Caco-2 (cell line): Measurements from ENCODE around the gene TMEM181. TPM values are rescaled to one million over a fixed set of nuclear protein-coding genes. Genes with fewer than 3 reads are reported as not detected.

Experiments
- BruUV-seq: library from RNA; stranded (reverse); fragments of 400-500 nt; replicated peaks from 2 replicates; lab custom pipeline; 2021; lab: Mats Ljungman, UMichigan
- CTCF ChIA-PET: fragments of 300-600 bp; sonication (Branson Sonifier 250); formaldehyde crosslinking; loops from one replicate; lab custom pipeline; 2022; ENCODE audit warnings: antibody characterized with exemption; lab: Charles Lee
- POLR2A ChIA-PET: fragments of 300-600 bp; sonication (Branson Sonifier 250); formaldehyde crosslinking; loops from one replicate; lab custom pipeline; 2022; ENCODE audit warnings: antibody characterized with exemption; lab: Charles Lee
- DNase-seq, 2 experiments: peaks; one replicate each; pipeline versions ENCODE4 v3.0.0 to v3.0.0-alpha.2; 2020 to 2022
- H3K27me3 ChIP-seq: replicated peaks from 2 replicates; pipeline ENCODE4 v1.6.0; 2011; ENCODE audit warnings: low read length; ENCODE audit not compliant: control insufficient read depth, insufficient read depth
- H3K36me3 ChIP-seq: 2 replicates; pipeline ENCODE4 v1.5.1; 2011; ENCODE audit warnings: low read length; ENCODE audit not compliant: control insufficient read depth, insufficient read depth
- H3K4me1 ChIP-seq: fragments of 250-450 bp; sonication (Bioruptor Pico); 2 replicates; pipeline ENCODE4 v1.5.1; 2020; ENCODE audit warnings: mild to moderate bottlenecking
- H3K4me3 ChIP-seq: 2 replicates; pipeline ENCODE4 v1.5.1; 2011; ENCODE audit warnings: low read depth, mild to moderate bottlenecking, control low read depth, low read length
- H3K9me3 ChIP-seq: fragments of 250-450 bp; sonication (Bioruptor Pico); 2 replicates; pipeline ENCODE4 v1.5.1; 2020; ENCODE audit warnings: mild to moderate bottlenecking, moderate library complexity
- H3K27ac Mint-ChIP-seq: one replicate; pipeline ENCODE4 v1.8.0; 2022; ENCODE audit warnings: mixed read lengths; ENCODE audit not compliant: unreplicated experiment
- H3K27me3 Mint-ChIP-seq: one replicate; pipeline ENCODE4 v1.8.0; 2022; ENCODE audit warnings: mixed read lengths; ENCODE audit not compliant: insufficient read depth, unreplicated experiment
- H3K36me3 Mint-ChIP-seq: one replicate; pipeline ENCODE4 v1.8.0; 2022; ENCODE audit warnings: mild to moderate bottlenecking, mixed read lengths; ENCODE audit not compliant: insufficient read depth, unreplicated experiment
- H3K4me1 Mint-ChIP-seq: one replicate; pipeline ENCODE4 v1.8.0; 2022; ENCODE audit warnings: low read depth, mixed read lengths; ENCODE audit not compliant: unreplicated experiment
- H3K4me3 Mint-ChIP-seq: one replicate; pipeline ENCODE4 v1.8.0; 2022; ENCODE audit warnings: mild to moderate bottlenecking, moderate library complexity, mixed read lengths; ENCODE audit not compliant: unreplicated experiment
- H3K9me3 Mint-ChIP-seq: one replicate; pipeline ENCODE4 v1.8.0; 2022; ENCODE audit warnings: mixed read lengths; ENCODE audit not compliant: unreplicated experiment
- CTCF ChIP-seq, 2 experiments: fragments of 200-600 bp in 1 of 2; IDR thresholded peaks; 1 replicate in 1 of 2; 2 replicates in 1 of 2; pipeline versions ENCODE4 v1.5.1 to v1.8.0; 2011 to 2022; ENCODE audit warnings: antibody characterized with exemption in 1 of 2, control low read depth in 1 of 2, inconsistent platforms in 1 of 2, low read depth in 1 of 2, low read length in 1 of 2, mild to moderate bottlenecking in 1 of 2, moderate library complexity in 1 of 2; ENCODE audit not compliant: insufficient read depth in 1 of 2, severe bottlenecking in 1 of 2, unreplicated experiment in 1 of 2
- intact Hi-C: fragments of 100-400 bp; cut with micrococcal nuclease; formaldehyde crosslinking; loops from one replicate; pipeline ENCODE4 v1.10.0; 2022; ENCODE audit not compliant: unreplicated experiment
- microRNA-seq: library from miRNA; unstranded; fragments of <30 nt; microRNA quantifications from one replicate; pipeline ENCODE4 v1.2.0, GENCODE V29; 2022
- total RNA-seq: library from RNA; stranded (reverse); gene quantifications from 2 replicates; pipeline ENCODE4 v1.2.3, GENCODE V29; 2022

Gene TMEM181
- total RNA-seq, 1 experiment from 2014 or later = 26.7 TPM

GRCh38 chr6:158684311-158684710 lies 124.4 kb downstream of the TMEM181 start:
- Histone ChIP-seq H3K27me3 (no peaks in the 10 kb centered on the region), H3K9me3 (no peaks in the 10 kb centered on the region), H3K4me3 (no peak overlapping the region), H3K4me1 (no peaks in the 10 kb centered on the region), H3K36me3 (no peaks in the 10 kb centered on the region)
- DNase-seq = no peak
- no peaks in the 10 kb centered on the region for H3K36me3 Mint-ChIP-seq
- no peaks in the 10 kb centered on the region for H3K27me3 Mint-ChIP-seq
- peaks cover 11% of the 10 kb centered on the region for H3K4me1 Mint-ChIP-seq
- intact Hi-C loops = no loop called here
- BruUV-seq = no TSS peak
- no peak overlapping the region for H3K27ac Mint-ChIP-seq
- H3K4me3 Mint-ChIP-seq = no peak overlapping the region
- ChIA-PET CTCF (interaction anchor here (0.6 kb wide), 1 partner anchor 445 kb away, joined by 3 read pairs; no protein-coding TSS in a partner anchor), POLR2A (no interaction called here)
- no peaks in the 10 kb centered on the region for H3K9me3 Mint-ChIP-seq
- no peak for TF ChIP-seq CTCF (IDR thresholded peaks at IDR 0.05; ENCODE audit: insufficient read depth in 1 of 2, low read depth in 1 of 2, low read length in 1 of 2, severe bottlenecking in 1 of 2, unreplicated experiment in 1 of 2)

GRCh38 chr6:158684745-158685324 lies 124.9 kb downstream of the TMEM181 start:
- Mint-ChIP-seq H3K9me3 (no peaks in the 10 kb centered on the region), H3K27ac (no peak overlapping the region), H3K27me3 (no peaks in the 10 kb centered on the region), H3K4me3 (no peak overlapping the region), H3K4me1 (peaks cover 11% of the 10 kb centered on the region), H3K36me3 (no peaks in the 10 kb centered on the region)
- DNase-seq = no peak
- H3K27me3 ChIP-seq = no peaks in the 10 kb centered on the region
- H3K9me3 ChIP-seq = no peaks in the 10 kb centered on the region
- no peaks in the 10 kb centered on the region for H3K4me1 ChIP-seq
- H3K36me3 ChIP-seq = no peaks in the 10 kb centered on the region
- POLR2A ChIA-PET = no interaction called here
- intact Hi-C loops = no loop called here
- no peak overlapping the region for H3K4me3 ChIP-seq
- no peak for TF ChIP-seq CTCF (IDR thresholded peaks at IDR 0.05; ENCODE audit: insufficient read depth in 1 of 2, low read depth in 1 of 2, low read length in 1 of 2, severe bottlenecking in 1 of 2, unreplicated experiment in 1 of 2)
- CTCF ChIA-PET = no interaction called here
- no TSS peak for BruUV-seq

Small RNA genes within 50 kb of the gene (microRNA-seq; reads per million reads assigned to microRNA genes)
- gene MIR7161 = not detected

Other genes starting within 250 kb of the TMEM181 start
- gene TULP4, start 247.6 kb upstream of the TMEM181 start, total RNA-seq = 126 and 128 TPM in 2 replicates
- gene DYNLT1, start 84.7 kb downstream of the TMEM181 start, total RNA-seq = 95.6 and 96.6 TPM in 2 replicates
- gene SYTL3, start 90.0 kb downstream of the TMEM181 start, total RNA-seq = 0.86 and 1.1 TPM in 2 replicates